Astrocyte (in vitro differentiated cells and primary cell): ENCODE measurements around the gene CNOT4. TPM values are rescaled to one million over a fixed set of nuclear protein-coding genes. Genes with fewer than 3 reads are reported as not detected.

Experiments
- DNase-seq: peaks from one replicate; pipeline ENCODE4 v3.0.0-alpha.2; 2010; ENCODE audit warnings: low read depth
- FAIRE-seq: peaks from 2 replicates; lab custom pipeline; 2011; peaks lifted over from hg19 to GRCh38; lab: Jason Lieb, UNC
- H2AFZ ChIP-seq: 2 replicates; pipeline ENCODE4 v1.6.0; 2012; ENCODE audit warnings: low read depth, low read length, inconsistent platforms
- H3K27ac ChIP-seq: 2 replicates; pipeline ENCODE4 v1.5.1; 2011; ENCODE audit warnings: low read depth, low read length, inconsistent platforms
- H3K27me3 ChIP-seq: 2 replicates; pipeline ENCODE4 v1.6.0; 2011; ENCODE audit warnings: low read length, inconsistent platforms; ENCODE audit not compliant: insufficient read depth
- H3K36me3 ChIP-seq: 2 replicates; pipeline ENCODE4 v1.5.1; 2011; ENCODE audit warnings: low read length, inconsistent platforms; ENCODE audit not compliant: insufficient read depth
- H3K4me1 ChIP-seq: 2 replicates; pipeline ENCODE4 v1.5.1; 2011; ENCODE audit warnings: low read length, inconsistent platforms; ENCODE audit not compliant: insufficient read depth
- H3K4me2 ChIP-seq: 2 replicates; pipeline ENCODE4 v1.6.0; 2012; ENCODE audit warnings: low read length, inconsistent platforms
- H3K4me3 ChIP-seq: 2 replicates; pipeline ENCODE4 v1.5.1; 2011; ENCODE audit warnings: low read depth, mild to moderate bottlenecking, low read length, inconsistent platforms; ENCODE audit not compliant: insufficient read depth
- H3K79me2 ChIP-seq: 2 replicates; pipeline ENCODE4 v1.6.0; 2012; ENCODE audit warnings: mild to moderate bottlenecking, low read length, inconsistent platforms; ENCODE audit not compliant: insufficient read depth
- H3K9ac ChIP-seq: 2 replicates; pipeline ENCODE4 v1.6.0; 2012; ENCODE audit warnings: mild to moderate bottlenecking, low read length, inconsistent platforms
- H3K9me3 ChIP-seq: 2 replicates; pipeline ENCODE4 v1.5.1; 2012; ENCODE audit warnings: low read depth, mild to moderate bottlenecking, low read length, inconsistent platforms; ENCODE audit not compliant: insufficient read depth
- H4K20me1 ChIP-seq: 2 replicates; pipeline ENCODE4 v1.6.0; 2012; ENCODE audit warnings: low read length, inconsistent platforms; ENCODE audit not compliant: insufficient read depth
- H3K27ac Mint-ChIP-seq: one replicate; pipeline ENCODE4 v1.8.0; 2021; ENCODE audit warnings: mild to moderate bottlenecking, mixed read lengths; ENCODE audit not compliant: unreplicated experiment
- H3K27me3 Mint-ChIP-seq: one replicate; pipeline ENCODE4 v1.8.0; 2021; ENCODE audit warnings: low read depth, mixed read lengths; ENCODE audit not compliant: unreplicated experiment
- H3K36me3 Mint-ChIP-seq: one replicate; pipeline ENCODE4 v1.8.0; 2021; ENCODE audit warnings: low read depth, mixed read lengths; ENCODE audit not compliant: unreplicated experiment
- H3K4me1 Mint-ChIP-seq: one replicate; pipeline ENCODE4 v1.8.0; 2021; ENCODE audit warnings: low read depth, mixed read lengths; ENCODE audit not compliant: unreplicated experiment
- H3K4me3 Mint-ChIP-seq: one replicate; pipeline ENCODE4 v1.8.0; 2021; ENCODE audit warnings: mild to moderate bottlenecking, moderate library complexity, mixed read lengths; ENCODE audit not compliant: unreplicated experiment
- H3K9me3 Mint-ChIP-seq: one replicate; pipeline ENCODE4 v1.8.0; 2021; ENCODE audit warnings: mild to moderate bottlenecking, mixed read lengths; ENCODE audit not compliant: unreplicated experiment
- EZH2 ChIP-seq: IDR thresholded peaks from 2 replicates; pipeline ENCODE4 v1.6.1; 2012; ENCODE audit warnings: mild to moderate bottlenecking, low read length, inconsistent platforms; ENCODE audit not compliant: insufficient read depth
- total RNA-seq: library from RNA; stranded (reverse); gene quantifications from 2 replicates; pipeline ENCODE4 v1.2.1, GENCODE V29; 2021
- TF ChIP-seq, protein P1 (sequence below): IDR thresholded peaks from 2 replicates; pipeline ENCODE4 v1.5.1; 2011; ENCODE audit warnings: low read depth, mild to moderate bottlenecking, inconsistent platforms, low read length, moderate library complexity; ENCODE audit not compliant: insufficient read depth

CNOT4 gene
- total RNA-seq, 1 donor from 2014 or later, result 24.9 TPM

GRCh38 chr7:135558337-135558767 is 48.5 kb upstream of the CNOT4 start:
- Histone ChIP-seq H2AFZ (peak overlapping the region; percentile 99), H3K36me3 (no peaks in the 10 kb centered on the region), H3K79me2 (peaks cover 55% of the 10 kb centered on the region), H3K27me3 (no peaks in the 10 kb centered on the region), H3K4me2 (peak overlapping the region; percentile 90), H3K4me1 (no peaks in the 10 kb centered on the region), H3K9ac (peak overlapping the region; percentile 96), H3K4me3 (peak overlapping the region; percentile 92), H3K27ac (peak overlapping the region; percentile 98), H4K20me1 (peaks cover 8% of the 10 kb centered on the region), H3K9me3 (no peaks in the 10 kb centered on the region)
- FAIRE-seq (no peak), DNase-seq (peak; percentile 45)
- Mint-ChIP-seq H3K9me3 (no peaks in the 10 kb centered on the region), H3K27ac (no peak overlapping the region), H3K4me1 (peaks cover 2% of the 10 kb centered on the region), H3K27me3 (no peaks in the 10 kb centered on the region), H3K4me3 (no peak overlapping the region), H3K36me3 (peaks cover 4% of the 10 kb centered on the region)
- TF ChIP-seq, protein P1, sequence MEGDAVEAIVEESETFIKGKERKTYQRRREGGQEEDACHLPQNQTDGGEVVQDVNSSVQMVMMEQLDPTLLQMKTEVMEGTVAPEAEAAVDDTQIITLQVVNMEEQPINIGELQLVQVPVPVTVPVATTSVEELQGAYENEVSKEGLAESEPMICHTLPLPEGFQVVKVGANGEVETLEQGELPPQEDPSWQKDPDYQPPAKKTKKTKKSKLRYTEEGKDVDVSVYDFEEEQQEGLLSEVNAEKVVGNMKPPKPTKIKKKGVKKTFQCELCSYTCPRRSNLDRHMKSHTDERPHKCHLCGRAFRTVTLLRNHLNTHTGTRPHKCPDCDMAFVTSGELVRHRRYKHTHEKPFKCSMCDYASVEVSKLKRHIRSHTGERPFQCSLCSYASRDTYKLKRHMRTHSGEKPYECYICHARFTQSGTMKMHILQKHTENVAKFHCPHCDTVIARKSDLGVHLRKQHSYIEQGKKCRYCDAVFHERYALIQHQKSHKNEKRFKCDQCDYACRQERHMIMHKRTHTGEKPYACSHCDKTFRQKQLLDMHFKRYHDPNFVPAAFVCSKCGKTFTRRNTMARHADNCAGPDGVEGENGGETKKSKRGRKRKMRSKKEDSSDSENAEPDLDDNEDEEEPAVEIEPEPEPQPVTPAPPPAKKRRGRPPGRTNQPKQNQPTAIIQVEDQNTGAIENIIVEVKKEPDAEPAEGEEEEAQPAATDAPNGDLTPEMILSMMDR, result peak; percentile 51
- TF ChIP-seq EZH2, result no peak

GRCh38 chr7:135557455-135558336 is 47.8 kb upstream of the CNOT4 start, which contains the start of gene NUP205:
NUP205 (plus strand) TSS chr7:135557917; CDS start chr7:135557945, 28 bp downstream.
- H4K20me1 ChIP-seq, result peaks cover 6% of the 10 kb centered on the region
- H3K4me3 Mint-ChIP-seq, result peak within 1 kb of the TSS; percentile 65
- no peak for FAIRE-seq

More at GRCh38 chr7:135557455-135558336, 47.8 kb upstream of the CNOT4 start, which contains the start of gene NUP205:
- Histone ChIP-seq H3K27ac (peak within 1 kb of the TSS; percentile 98), H3K9ac (peak within 1 kb of the TSS; percentile 96), H3K9me3 (no peaks in the 10 kb centered on the region), H3K79me2 (peaks cover 50% of the 10 kb centered on the region), H3K27me3 (no peaks in the 10 kb centered on the region), H3K4me1 (no peaks in the 10 kb centered on the region), H3K4me2 (peak within 1 kb of the TSS; percentile 90), H2AFZ (peak within 1 kb of the TSS; percentile 99), H3K4me3 (peak within 1 kb of the TSS; percentile 92), H3K36me3 (no peaks in the 10 kb centered on the region)
- DNase-seq, result peak; percentile 66
- H3K36me3 Mint-ChIP-seq, result peaks cover 1% of the 10 kb centered on the region
- no peak for TF ChIP-seq EZH2
- TF ChIP-seq, protein P1, result no peak
- no peaks in the 10 kb centered on the region for H3K27me3 Mint-ChIP-seq
- H3K9me3 Mint-ChIP-seq, result no peaks in the 10 kb centered on the region
- no peak within 1 kb of the TSS for H3K27ac Mint-ChIP-seq
- H3K4me1 Mint-ChIP-seq, result peaks cover 2% of the 10 kb centered on the region
